ENCODE results near the gene PDPK1.

PDPK1 gene

GRCh38 chr16:2527071-2527783 is 10.6 kb upstream of the PDPK1 start:
- no peak overlapping the region for H3K4me3 ChIP-seq (ENCODE audit: low read depth, low read length)
- POLR2A ChIA-PET = no interaction called here
- no peak for DNase-seq (ENCODE audit: low read depth, low spot score)
- no peak for TF ChIP-seq CTCF (IDR thresholded peaks at IDR 0.05; ENCODE audit: insufficient read depth, low read length, missing control alignments)
- CTCF ChIA-PET = interaction anchor here (1.0 kb wide), 1 partner anchor 26 kb away, joined by 3 read pairs; no protein-coding TSS in a partner anchor

GRCh38 chr16:2527784-2528100 is 10.1 kb upstream of the PDPK1 start:
- DNase-seq (ENCODE audit: low read depth, low spot score) = no peak
- H3K4me3 ChIP-seq (ENCODE audit: low read depth, low read length) = no peak overlapping the region
- ChIA-PET POLR2A (no interaction called here), CTCF (no interaction called here)
- TF ChIP-seq CTCF (IDR thresholded peaks at IDR 0.05; ENCODE audit: insufficient read depth, low read length, missing control alignments) = no peak

GRCh38 chr16:2528161-2529060 is 9.4 kb upstream of the PDPK1 start:
- no peak for TF ChIP-seq CTCF (IDR thresholded peaks at IDR 0.05; ENCODE audit: insufficient read depth, low read length, missing control alignments)
- no peak overlapping the region for H3K4me3 ChIP-seq (ENCODE audit: low read depth, low read length)
- ChIA-PET POLR2A (no interaction called here), CTCF (no interaction called here)
- no peak for DNase-seq (ENCODE audit: low read depth, low spot score)

- ChIA-PET CTCF (no interaction called here), POLR2A (no interaction called here)
- DNase-seq (ENCODE audit: low read depth, low spot score) = no peak
- H3K4me3 ChIP-seq (ENCODE audit: low read depth, low read length) = no peak overlapping the region
- no peak for TF ChIP-seq CTCF (IDR thresholded peaks at IDR 0.05; ENCODE audit: insufficient read depth, low read length, missing control alignments)
Measured at GRCh38 chr16:2529061-2529931, 8.5 kb upstream of the PDPK1 start.

- H3K4me3 ChIP-seq (ENCODE audit: low read depth, low read length) = no peak overlapping the region
- ChIA-PET CTCF (interaction anchor here (1.3 kb wide), 1 partner anchor 11 kb away, joined by 4 read pairs; no protein-coding TSS in a partner anchor), POLR2A (interaction anchor here (3.1 kb wide), 1 partner anchor 11 kb away, joined by 28 read pairs; the partner anchor contains the start of gene AMDHD2)
- no peak for TF ChIP-seq CTCF (IDR thresholded peaks at IDR 0.05; ENCODE audit: insufficient read depth, low read length, missing control alignments)
- DNase-seq (ENCODE audit: low read depth, low spot score) = no peak
Measured at GRCh38 chr16:2529961-2530628, 7.7 kb upstream of the PDPK1 start.

Measured in AG04449 (cell line).